Gastroesophageal sphincter (tissue), 3 donors: Measurements from ENCODE around the gene ST6GALNAC3.

Source experiments
- POLR2AphosphoS5 ChIP-seq: sonication (generic); formaldehyde crosslinking; IDR thresholded peaks from one replicate; pipeline ENCODE4 v1.6.1; 2017; ENCODE audit warnings: antibody characterized with exemption
- TF ChIP-seq, protein P1 (sequence below), 4 experiments: fragments of 200-600 bp in 2 of 4; fragments of 450-650 bp in 2 of 4; sonication (generic) in 1 of 4; IDR thresholded peaks; one replicate each; pipeline ENCODE4 v1.5.1; 2017 to 2019; ENCODE audit warnings: antibody characterized with exemption in 4 of 4, mild to moderate bottlenecking in 2 of 4, moderate library complexity in 2 of 4

DNA sequence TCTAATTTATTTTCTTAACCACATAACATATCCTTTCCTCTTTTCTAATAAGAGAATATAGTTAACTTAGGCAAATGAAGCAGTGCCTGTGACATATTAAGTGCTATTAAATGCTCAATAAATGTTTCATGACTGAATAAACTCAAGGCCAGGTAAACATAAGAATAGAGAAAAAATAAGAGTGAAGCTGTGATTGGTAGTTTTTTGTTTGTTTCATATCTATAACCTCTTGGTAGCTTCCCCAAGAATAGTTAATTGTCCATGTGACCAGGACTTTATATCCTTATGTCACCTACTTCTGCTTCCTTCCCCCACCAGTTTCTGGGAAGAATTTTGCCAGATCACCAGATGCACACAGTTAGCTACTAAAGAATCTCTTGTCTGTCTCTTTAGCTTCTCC is 497.7 kb downstream of the ST6GALNAC3 start:
- TF ChIP-seq, protein P1, sequence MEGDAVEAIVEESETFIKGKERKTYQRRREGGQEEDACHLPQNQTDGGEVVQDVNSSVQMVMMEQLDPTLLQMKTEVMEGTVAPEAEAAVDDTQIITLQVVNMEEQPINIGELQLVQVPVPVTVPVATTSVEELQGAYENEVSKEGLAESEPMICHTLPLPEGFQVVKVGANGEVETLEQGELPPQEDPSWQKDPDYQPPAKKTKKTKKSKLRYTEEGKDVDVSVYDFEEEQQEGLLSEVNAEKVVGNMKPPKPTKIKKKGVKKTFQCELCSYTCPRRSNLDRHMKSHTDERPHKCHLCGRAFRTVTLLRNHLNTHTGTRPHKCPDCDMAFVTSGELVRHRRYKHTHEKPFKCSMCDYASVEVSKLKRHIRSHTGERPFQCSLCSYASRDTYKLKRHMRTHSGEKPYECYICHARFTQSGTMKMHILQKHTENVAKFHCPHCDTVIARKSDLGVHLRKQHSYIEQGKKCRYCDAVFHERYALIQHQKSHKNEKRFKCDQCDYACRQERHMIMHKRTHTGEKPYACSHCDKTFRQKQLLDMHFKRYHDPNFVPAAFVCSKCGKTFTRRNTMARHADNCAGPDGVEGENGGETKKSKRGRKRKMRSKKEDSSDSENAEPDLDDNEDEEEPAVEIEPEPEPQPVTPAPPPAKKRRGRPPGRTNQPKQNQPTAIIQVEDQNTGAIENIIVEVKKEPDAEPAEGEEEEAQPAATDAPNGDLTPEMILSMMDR (IDR thresholded peaks at IDR 0.05): no peak
- TF ChIP-seq POLR2AphosphoS5: no peak
